Gastrocnemius medialis (tissue), 4 donors: ENCODE measurements around the gene SLK. TPM values are rescaled to one million over a fixed set of nuclear protein-coding genes. Genes with fewer than 3 reads are reported as not detected.

ENCODE experiments used
- ATAC-seq, 2 donors: fragments of 150-250 bp; one replicate each; pipeline ENCODE4 v1.9.1; 2016
- DNase-seq, 2 donors: peaks; one replicate each; pipeline ENCODE4 v3.0.0-alpha.2; 2019
- H3K27ac ChIP-seq, 4 donors: fragments of 200-600 bp; sonication (generic); 1 replicate in 1 of 4; 2 replicates in 3 of 4; pipeline ENCODE4 v1.5.1; 2016 to 2018; ENCODE audit warnings: mild to moderate bottlenecking in 2 of 4, moderate library complexity in 1 of 4
- H3K27me3 ChIP-seq, 3 donors: fragments of 200-600 bp; sonication (generic) in 2 of 3; 1 replicate in 1 of 3; 2 replicates in 2 of 3; pipeline versions ENCODE4 v1.5.1 to v1.6.0; 2016 to 2019; ENCODE audit warnings: mild to moderate bottlenecking in 1 of 3, moderate library complexity in 1 of 3
- H3K36me3 ChIP-seq, 2 donors: fragments of 200-600 bp; sonication (generic) in 1 of 2; one replicate each; pipeline ENCODE4 v1.5.1; 2017 to 2018
- H3K4me1 ChIP-seq, 2 donors: fragments of 200-600 bp; sonication (generic) in 1 of 2; one replicate each; pipeline ENCODE4 v1.5.1; 2016 to 2017; ENCODE audit warnings: mild to moderate bottlenecking in 2 of 2
- H3K4me3 ChIP-seq, 4 donors: fragments of 200-600 bp; sonication (generic) in 3 of 4; 1 replicate in 1 of 4; 2 replicates in 3 of 4; pipeline ENCODE4 v1.5.1; 2016 to 2019; ENCODE audit warnings: mild to moderate bottlenecking in 2 of 4
- H3K9me3 ChIP-seq, 3 donors: fragments of 200-600 bp; sonication (generic) in 2 of 3; 1 replicate in 1 of 3; 2 replicates in 2 of 3; pipeline ENCODE4 v1.5.1; 2016 to 2019
- POLR2A ChIP-seq, 2 donors: fragments of 450-650 bp; IDR thresholded peaks; one replicate each; pipeline ENCODE4 v1.6.1; 2017; ENCODE audit warnings: antibody characterized with exemption in 2 of 2, mild to moderate bottlenecking in 2 of 2, moderate library complexity in 2 of 2
- in situ Hi-C, 4 donors: fragments of 200-750 bp; cut with MboI; loops; one replicate each; pipeline versions ENCODE4 v1.15.0 to v1.8.0; 2017; ENCODE audit warnings: low sequenced_read_pairs in 4 of 4
- intact Hi-C: fragments of 100-400 bp; cut with DNase I; formaldehyde crosslinking; loops from one replicate; pipeline ENCODE4 v1.15.1; 2023; ENCODE audit warnings: low total_unique reads
- total RNA-seq, 4 donors: library from RNA; depleted of rRNA; stranded (reverse); fragments of >200 nt; gene quantifications; one replicate each; pipeline versions ENCODE4 v1.1.0 to v1.2.3, GENCODE V29; 2016
- TF ChIP-seq, protein P1 (sequence below), 5 experiments: fragments of 450-650 bp in 3 of 5; fragments of 200-600 bp in 2 of 5; sonication (generic) in 2 of 5; IDR thresholded peaks in 4 of 5; conservative IDR thresholded peaks in 1 of 5; 1 replicate in 4 of 5; 2 replicates in 1 of 5; pipeline ENCODE4 v1.5.1; 2016 to 2019; ENCODE audit warnings: antibody characterized with exemption in 5 of 5, mild to moderate bottlenecking in 3 of 5, moderate library complexity in 3 of 5

Gene SLK
- total RNA-seq, 4 donors from 2014 or later = 43.3 to 53.3 (median 49.8) TPM

DNA sequence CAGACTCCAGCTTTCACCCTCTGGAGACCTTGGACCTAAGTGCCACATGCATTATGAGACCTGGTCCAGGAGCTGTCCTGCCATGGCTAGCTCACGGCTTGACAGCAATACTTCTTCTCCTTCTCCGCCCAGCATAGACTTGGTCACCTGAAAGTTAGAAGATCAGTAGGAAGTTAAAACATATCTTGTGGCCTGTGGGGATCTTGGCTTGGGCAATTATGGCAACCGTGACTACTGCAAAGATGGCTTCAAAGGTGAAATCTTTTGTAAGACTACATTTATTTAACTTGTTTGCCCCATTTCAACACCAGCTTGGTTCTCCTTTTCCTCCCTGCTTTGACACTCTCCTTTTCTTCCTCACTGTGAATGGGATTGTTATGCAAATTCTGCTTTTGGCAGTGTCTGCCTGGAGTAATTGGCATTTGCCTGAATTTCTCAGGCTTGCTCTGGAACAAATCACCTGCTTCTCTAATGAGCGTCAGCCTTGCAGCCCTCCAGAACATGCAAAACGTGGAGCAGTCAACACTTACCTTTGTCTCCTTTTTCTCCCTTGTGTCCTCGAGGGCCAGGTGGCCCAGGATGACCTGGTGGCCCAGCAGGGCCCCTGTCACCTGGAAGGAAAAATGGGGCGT is 65.3 kb downstream of the SLK start:
- Histone ChIP-seq H3K4me3 (no peak overlapping the region), H3K27ac (no peak overlapping the region), H3K36me3 (peaks cover 0 to 12% of the 10 kb centered on the region in 2 donors), H3K9me3 (no peaks in the 10 kb centered on the region), H3K4me1 (peaks cover 0 to 11% of the 10 kb centered on the region in 2 donors), H3K27me3 (no peaks in the 10 kb centered on the region)
- DNase-seq (no peak), ATAC-seq (no peak)
- TF ChIP-seq, protein P1, sequence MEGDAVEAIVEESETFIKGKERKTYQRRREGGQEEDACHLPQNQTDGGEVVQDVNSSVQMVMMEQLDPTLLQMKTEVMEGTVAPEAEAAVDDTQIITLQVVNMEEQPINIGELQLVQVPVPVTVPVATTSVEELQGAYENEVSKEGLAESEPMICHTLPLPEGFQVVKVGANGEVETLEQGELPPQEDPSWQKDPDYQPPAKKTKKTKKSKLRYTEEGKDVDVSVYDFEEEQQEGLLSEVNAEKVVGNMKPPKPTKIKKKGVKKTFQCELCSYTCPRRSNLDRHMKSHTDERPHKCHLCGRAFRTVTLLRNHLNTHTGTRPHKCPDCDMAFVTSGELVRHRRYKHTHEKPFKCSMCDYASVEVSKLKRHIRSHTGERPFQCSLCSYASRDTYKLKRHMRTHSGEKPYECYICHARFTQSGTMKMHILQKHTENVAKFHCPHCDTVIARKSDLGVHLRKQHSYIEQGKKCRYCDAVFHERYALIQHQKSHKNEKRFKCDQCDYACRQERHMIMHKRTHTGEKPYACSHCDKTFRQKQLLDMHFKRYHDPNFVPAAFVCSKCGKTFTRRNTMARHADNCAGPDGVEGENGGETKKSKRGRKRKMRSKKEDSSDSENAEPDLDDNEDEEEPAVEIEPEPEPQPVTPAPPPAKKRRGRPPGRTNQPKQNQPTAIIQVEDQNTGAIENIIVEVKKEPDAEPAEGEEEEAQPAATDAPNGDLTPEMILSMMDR (IDR thresholded peaks at IDR 0.05 in 4 of 5, conservative IDR thresholded peaks at IDR 0.05 in 1 of 5) = no peak
- no peak for TF ChIP-seq POLR2A (IDR thresholded peaks at IDR 0.05)
- in situ Hi-C loops (loop anchor here in 2 of 4 donors (25.0 kb wide), 1 partner anchor 180 kb away; no protein-coding TSS in a partner anchor), intact Hi-C loops (no loop called here)

DNA sequence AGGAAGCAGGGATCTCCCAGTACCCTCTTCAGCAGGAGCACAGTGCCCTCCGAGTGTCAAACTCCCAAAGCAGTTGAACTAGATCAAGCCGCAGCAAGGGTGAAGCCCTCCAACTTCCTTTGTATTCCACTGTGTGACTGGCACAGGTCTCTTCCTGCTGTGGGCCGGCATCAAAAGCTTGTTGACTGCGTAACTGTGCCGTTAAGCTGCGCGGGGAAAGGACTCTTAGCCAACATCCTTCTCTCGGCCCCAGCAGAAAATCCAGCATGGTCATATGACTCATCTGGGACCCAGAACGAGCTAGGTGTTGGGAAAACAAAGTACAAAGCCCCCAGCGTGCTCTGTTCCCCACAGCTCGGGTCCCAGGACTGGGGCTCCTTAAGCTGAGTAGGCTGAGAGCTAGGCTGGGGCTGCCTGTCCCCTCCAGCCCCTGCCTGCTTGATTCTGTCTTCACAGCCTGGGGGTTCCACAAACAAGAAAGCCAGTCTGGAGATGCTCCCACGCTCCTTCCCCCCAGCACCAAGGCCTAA is 66.5 kb downstream of the SLK start:
- Histone ChIP-seq H3K4me3 (no peak overlapping the region), H3K27ac (no peak overlapping the region), H3K9me3 (no peaks in the 10 kb centered on the region), H3K4me1 (peaks cover 0 to 11% of the 10 kb centered on the region in 2 donors), H3K36me3 (peaks cover 0 to 2% of the 10 kb centered on the region in 2 donors), H3K27me3 (no peaks in the 10 kb centered on the region)
- DNase-seq (no peak), ATAC-seq (no peak)
- no peak for TF ChIP-seq POLR2A (IDR thresholded peaks at IDR 0.05)
- TF ChIP-seq, protein P1 (IDR thresholded peaks at IDR 0.05 in 4 of 5, conservative IDR thresholded peaks at IDR 0.05 in 1 of 5) = no peak
- in situ Hi-C loops = loop anchor here in 2 of 4 donors (25.0 kb wide), 1 partner anchor 179 kb away; no protein-coding TSS in a partner anchor
- intact Hi-C loops = no loop called here

DNA sequence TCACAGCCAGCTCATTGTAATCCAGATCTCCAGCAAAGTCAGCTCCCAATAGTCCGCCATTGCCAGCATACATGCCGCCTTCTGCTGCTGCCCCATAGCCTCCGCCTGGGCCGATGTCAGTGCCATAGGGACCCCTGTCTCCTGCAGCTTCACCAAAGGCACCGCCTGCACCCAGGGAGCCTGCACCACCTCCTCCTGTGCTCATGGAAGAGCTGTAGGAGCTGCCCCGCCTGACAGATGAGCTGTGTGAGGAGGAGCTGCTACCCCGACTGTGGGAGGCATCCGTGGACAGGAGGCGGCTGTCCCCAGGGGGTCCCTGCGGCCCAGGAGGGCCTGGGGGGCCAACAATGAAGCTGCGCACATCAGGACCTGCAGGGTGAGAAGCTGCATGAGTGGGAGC is 67.0 kb downstream of the SLK start:
- in situ Hi-C loops (loop anchor here in 2 of 4 donors (25.0 kb wide), 1 partner anchor 178 kb away; no protein-coding TSS in a partner anchor), intact Hi-C loops (no loop called here)
- Histone ChIP-seq H3K4me3 (no peak overlapping the region), H3K27ac (no peak overlapping the region), H3K27me3 (no peaks in the 10 kb centered on the region), H3K4me1 (peaks cover 0 to 10% of the 10 kb centered on the region in 2 donors), H3K36me3 (no peaks in the 10 kb centered on the region), H3K9me3 (no peaks in the 10 kb centered on the region)
- no peak for TF ChIP-seq POLR2A (IDR thresholded peaks at IDR 0.05)
- TF ChIP-seq, protein P1 (IDR thresholded peaks at IDR 0.05 in 4 of 5, conservative IDR thresholded peaks at IDR 0.05 in 1 of 5) = no peak
- DNase-seq (no peak), ATAC-seq (no peak)

DNA sequence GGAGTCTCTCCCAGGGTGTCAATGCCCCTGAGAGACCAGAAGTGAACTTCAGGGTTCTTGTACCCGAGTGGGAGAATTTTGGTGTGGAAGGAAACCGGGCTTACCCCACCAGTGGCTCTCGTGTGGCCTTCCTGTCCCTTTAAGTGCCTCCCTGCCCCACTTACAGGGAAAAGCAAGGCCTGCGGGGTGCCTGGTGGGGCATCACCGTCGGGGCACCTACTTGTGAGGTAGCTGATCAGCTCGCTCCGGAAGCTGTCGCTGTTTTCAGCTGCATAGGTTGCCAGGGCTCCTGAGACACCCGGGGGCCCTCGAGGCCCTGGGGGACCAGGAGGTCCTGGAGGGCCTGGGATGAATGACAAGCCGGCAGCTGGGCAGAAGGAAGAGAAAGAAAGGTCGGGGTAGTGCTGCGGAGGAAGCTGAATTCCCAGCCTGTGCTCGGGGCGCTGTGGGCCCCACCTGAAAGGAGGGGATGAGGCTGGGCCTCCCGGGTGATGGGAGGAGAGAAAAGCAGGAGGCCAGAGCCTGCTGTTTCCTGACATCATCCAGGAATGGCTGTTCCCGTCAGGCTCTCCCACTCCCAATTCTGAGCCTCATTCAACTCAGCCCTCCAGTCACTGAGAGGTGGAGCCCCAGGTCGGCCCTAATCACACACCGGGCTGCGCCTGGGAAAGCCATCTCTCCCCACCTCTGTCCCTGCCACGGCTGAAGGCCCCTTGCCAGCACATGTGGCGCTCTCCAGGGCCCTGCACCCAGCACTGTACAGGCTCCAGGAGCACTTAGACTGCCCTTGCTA is 67.7 kb downstream of the SLK start:
- Histone ChIP-seq H3K9me3 (no peaks in the 10 kb centered on the region), H3K27me3 (no peaks in the 10 kb centered on the region), H3K36me3 (no peaks in the 10 kb centered on the region), H3K4me3 (no peak overlapping the region), H3K4me1 (peaks cover 0 to 4% of the 10 kb centered on the region in 2 donors), H3K27ac (no peak overlapping the region)
- DNase-seq (no peak), ATAC-seq (no peak)
- in situ Hi-C loops = loop anchor here in 2 of 4 donors (25.0 kb wide), 1 partner anchor 178 kb away; no protein-coding TSS in a partner anchor
- intact Hi-C loops = no loop called here
- TF ChIP-seq, protein P1 (IDR thresholded peaks at IDR 0.05 in 4 of 5, conservative IDR thresholded peaks at IDR 0.05 in 1 of 5) = no peak
- no peak for TF ChIP-seq POLR2A (IDR thresholded peaks at IDR 0.05)
